GM19193 (cell line): ENCODE measurements around the gene PAFAH1B2.

ENCODE experiments used
- POLR2A ChIP-seq: IDR thresholded peaks from 4 replicates; pipeline ENCODE4 v1.6.1; 2011; ENCODE audit not compliant: insufficient read depth, insufficient read length; ENCODE audit errors: extremely low read depth

Gene PAFAH1B2

GRCh38 chr11:117201658-117202305 lies 57.7 kb downstream of the PAFAH1B2 start:
- no peak for TF ChIP-seq POLR2A

- TF ChIP-seq POLR2A: no peak
Observed at GRCh38 chr11:117202386-117203068, 58.4 kb downstream of the PAFAH1B2 start.

DNA sequence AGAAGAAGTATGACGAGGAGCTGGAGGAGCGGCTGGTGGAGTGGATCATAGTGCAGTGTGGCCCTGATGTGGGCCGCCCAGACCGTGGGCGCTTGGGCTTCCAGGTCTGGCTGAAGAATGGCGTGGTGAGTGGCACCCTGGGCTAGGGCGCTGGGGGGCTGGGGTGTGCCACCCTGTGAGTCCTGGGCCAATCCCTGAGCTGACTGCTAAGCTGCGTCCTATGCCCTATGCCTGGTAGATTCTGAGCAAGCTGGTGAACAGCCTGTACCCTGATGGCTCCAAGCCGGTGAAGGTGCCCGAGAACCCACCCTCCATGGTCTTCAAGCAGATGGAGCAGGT lies 59.0 kb downstream of the PAFAH1B2 start:
- TF ChIP-seq POLR2A: no peak

GRCh38 chr11:117204283-117205080 lies 60.4 kb downstream of the PAFAH1B2 start:
- no peak for TF ChIP-seq POLR2A

- no peak for TF ChIP-seq POLR2A
Observed at GRCh38 chr11:117205211-117205818, 61.2 kb downstream of the PAFAH1B2 start.

- TF ChIP-seq POLR2A: no peak
Observed at GRCh38 chr11:117210620-117211019, 66.5 kb downstream of the PAFAH1B2 start.

DNA sequence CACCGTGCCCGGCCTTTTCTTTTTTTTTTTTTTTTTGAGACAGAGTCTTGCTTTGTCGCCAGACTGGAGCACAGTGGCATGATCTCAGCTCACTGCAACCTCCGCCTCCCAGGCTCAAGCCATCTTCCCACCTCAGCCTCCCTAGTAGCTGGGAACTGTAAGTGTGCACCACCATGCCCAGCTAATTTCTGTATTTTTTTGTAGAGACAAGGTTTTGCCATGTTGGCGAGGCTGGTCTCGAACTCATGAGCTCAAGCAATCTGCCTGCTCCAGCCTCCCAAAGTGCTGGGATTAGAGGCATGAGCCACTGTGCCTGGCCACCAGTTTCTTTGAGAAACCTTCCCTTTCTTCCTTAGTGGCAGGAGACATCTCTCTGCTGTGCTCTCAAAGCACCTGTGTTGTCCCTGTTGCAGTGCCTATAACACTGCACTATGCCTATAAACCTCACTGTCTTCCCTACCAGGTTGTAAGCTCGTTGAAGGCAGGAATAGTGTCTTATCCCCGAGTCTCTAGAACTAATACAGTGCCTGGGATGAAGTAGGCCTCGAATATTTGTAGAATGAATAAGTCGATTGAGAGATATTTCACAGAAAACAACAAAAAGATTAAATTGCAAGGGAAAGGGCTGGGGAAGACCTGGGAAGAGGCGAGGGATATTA lies 68.7 kb downstream of the PAFAH1B2 start:
- no peak for TF ChIP-seq POLR2A

GRCh38 chr11:117214404-117215110 lies 70.5 kb downstream of the PAFAH1B2 start:
- no peak for TF ChIP-seq POLR2A

GRCh38 chr11:117217141-117218084 lies 73.3 kb downstream of the PAFAH1B2 start:
- TF ChIP-seq POLR2A: no peak

DNA sequence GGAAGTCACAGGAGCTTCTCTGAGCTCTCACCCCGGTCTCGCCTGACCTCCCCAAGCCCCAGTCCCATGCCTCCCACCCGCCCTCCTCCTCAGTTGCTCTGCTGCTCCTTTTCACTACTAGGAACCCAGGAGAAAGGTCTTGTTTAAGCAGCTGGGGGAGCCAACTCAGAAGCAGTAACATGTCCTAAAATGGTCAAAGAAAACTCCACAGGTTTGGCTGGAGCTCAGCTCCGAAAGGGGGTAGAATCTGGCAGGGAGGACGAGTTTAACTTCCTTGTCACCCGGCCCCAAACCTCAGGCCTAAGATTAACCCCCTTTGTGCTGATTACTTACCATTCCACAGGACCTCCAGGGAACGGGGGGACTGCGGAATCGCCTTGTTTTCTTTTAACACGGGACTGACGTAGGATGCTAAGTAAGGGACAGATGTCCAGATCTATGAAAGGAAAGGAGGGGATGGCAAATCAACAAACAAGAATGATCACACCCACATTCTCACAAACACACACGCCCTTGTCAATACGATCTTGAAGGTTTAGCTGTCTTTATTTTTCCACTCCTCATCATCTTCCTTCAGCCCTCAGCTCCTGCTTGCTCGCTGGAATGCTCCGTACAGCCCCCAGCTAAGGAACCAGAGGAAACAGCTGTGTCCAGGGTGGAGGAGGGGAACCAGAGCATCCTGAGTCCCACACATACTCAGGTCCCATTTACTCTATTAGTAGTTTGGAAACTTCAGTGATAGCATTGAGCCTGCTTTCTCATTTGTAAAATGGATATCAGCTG lies 74.2 kb downstream of the PAFAH1B2 start:
- TF ChIP-seq POLR2A: no peak

GRCh38 chr11:117219001-117219400 lies 74.9 kb downstream of the PAFAH1B2 start:
- no peak for TF ChIP-seq POLR2A

DNA sequence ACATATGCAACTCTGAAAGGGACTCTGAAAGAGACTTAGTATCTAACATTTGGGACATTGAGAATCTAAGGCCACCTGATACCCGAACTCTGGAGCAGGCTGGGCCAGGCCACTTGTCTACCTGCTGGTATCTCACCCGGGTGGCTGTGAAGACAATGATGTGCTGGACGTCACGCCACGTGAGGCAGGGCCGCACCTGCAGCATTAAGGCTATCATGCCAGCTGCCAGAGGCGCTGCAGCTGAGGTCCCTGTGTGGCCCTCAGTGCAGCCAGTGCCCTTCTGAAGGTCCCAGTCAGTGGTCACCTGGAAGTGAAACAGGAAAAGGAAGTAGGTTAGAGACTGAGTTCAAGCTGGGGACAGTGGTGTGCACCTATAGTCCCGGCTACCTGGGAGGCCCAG lies 75.4 kb downstream of the PAFAH1B2 start:
- TF ChIP-seq POLR2A: no peak
